ENCODE data around the gene CCDC102A.
"Not testable (repeated sequence)": the region's sequence is repeated elsewhere in the genome, so short reads cannot be mapped to it uniquely, and the experiment has no call there.

The CCDC102A gene

DNA sequence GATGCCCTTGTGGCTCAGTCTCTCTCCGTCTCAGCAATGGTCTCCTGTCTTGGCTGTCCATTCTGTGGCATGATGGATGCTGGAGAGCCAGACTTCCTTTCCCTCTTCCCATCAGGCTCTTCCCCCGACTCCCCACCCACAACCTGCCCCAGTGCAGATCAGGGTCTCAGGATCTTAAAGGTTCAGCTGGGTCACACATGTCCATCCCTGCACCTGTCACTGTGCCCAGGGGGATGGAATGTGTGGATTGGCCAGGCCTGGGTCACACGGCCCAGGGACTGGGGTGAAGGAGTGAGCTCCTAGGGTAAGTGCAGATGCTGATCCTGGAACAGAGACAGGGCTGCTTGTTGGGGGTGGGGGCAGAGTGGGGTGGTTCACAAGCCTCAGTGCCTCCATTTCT is 29.1 kb upstream of the CCDC102A start:
- DNase-seq (ENCODE audit: low spot score), result no peak

DNA sequence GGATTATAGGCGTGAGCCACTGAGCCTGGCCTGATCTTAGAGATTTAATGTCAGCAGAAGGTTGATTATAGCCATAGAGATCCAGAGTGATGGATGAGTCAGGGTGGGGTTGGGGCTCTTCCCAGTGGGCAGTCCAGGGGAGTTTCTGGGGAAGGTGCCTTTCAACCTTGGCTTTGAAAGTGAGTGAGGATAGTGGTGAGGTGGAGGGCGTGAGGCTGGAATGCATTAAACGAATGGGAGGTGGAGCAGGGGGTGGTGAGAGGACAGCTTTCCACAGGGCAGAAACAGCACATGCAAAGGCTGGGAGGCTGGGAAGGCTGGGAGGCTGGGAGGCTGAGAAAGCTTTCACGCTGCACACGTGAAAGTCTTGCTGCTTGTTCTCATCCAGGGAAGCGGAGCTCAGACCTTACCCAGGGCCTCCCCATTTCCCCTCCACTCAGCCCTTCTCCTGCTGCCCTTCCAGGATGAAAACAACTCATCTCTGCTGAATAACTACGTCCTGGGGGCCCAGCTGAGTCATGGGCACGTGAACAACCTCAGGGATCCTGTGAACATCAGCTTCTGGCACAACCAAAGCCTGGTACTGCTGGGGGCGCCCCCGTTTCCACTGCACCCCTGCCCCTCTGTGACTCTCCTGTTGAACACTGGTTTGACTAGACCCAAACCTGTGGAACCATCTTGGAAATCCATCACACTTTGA is 28.4 kb upstream of the CCDC102A start:
- DNase-seq (ENCODE audit: low spot score), result no peak

DNA sequence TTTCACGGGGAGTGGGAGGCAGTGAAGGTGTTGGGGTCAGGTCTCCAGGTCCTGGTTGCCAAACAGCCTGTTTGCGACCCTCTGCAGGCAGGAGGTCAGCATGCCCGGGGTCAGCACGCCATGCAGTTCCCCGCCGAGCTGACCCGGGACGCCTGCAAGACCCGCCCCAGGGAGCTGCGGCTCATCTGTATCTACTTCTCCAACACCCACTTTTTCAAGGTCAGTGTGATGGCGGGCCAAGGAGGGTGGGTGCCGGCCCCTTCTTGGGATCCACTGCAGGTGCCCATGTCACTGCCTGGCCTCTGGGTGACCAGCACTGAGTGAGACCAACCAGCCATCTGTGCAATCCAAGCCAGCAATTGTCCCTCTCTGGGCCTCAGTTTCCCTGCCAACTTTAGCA is 27.4 kb upstream of the CCDC102A start:
- DNase-seq (ENCODE audit: low spot score), result no peak

DNA sequence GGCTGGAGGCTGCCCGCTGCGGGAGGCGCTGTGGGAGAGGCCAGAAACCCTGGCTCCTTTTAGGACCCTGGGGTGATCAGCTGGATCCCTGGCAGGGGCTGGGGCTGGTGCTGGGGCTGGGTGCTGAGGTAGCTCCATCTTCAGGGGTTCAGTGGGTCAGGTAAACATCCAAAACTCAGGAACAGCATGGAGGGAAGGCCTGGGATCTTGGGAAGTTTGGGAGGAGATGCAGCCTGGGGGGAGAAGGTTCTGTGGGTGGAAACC is 27.0 kb upstream of the CCDC102A start:
- DNase-seq (ENCODE audit: low spot score), result no peak

DNA sequence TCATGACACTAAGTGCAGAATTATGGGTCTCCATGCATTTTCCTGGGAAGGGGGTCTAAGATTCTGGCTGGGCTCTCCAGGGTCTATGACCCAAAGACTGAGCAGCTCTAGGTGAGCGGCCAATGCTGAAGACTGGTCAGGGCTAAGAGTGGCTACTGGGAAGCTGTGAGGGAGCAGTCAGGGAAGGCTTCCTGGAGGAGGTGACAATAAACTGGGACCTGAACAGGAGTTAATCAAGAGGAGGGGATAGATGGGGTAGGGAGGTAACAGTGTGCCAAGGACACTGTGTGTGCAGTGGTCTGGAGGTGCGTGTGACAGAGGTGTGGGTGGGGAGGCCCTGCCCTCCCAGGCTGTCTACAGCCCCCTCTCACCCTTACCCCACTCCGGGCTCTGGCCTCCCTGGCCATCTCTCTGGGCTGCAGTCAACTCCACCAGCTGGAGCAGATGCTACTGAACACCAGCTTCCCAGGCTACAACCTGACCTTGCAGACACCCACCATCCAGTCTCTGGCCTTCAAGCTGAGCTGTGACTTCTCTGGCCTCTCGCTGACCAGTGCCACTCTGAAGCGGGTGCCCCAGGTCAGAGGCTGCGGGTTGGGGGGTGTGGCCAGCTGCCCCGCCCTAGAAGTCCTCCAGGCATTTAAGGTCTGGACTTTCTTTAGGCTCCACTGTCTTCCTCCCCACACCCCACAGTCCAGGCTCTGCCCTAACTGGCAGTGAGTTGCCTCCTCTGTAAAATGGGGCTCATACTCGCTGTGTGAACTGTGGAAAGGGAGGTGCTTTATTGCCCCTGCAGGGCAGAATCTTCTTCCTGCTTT is 26.5 kb upstream of the CCDC102A start:
- DNase-seq (ENCODE audit: low spot score), result no peak

DNA sequence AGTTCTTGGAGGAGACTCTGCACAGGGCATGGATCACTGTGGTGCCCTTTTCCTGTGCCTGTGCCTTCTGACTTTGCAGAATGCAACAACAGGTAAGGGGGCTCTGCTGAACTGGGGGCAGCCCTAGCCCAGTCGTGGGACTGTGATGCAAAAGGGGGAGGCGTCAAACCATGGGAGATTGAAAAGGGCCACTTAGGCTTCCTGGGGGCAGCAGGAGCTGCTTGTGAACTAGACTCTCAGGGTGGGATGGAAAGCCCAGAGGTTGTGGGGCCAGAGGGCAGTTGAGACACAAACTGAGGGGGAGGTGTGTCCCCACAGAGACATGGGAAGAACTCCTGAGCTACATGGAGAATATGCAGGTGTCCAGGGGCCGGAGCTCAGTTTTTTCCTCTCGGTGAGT is 25.7 kb upstream of the CCDC102A start:
- DNase-seq (ENCODE audit: low spot score), result no peak

DNA sequence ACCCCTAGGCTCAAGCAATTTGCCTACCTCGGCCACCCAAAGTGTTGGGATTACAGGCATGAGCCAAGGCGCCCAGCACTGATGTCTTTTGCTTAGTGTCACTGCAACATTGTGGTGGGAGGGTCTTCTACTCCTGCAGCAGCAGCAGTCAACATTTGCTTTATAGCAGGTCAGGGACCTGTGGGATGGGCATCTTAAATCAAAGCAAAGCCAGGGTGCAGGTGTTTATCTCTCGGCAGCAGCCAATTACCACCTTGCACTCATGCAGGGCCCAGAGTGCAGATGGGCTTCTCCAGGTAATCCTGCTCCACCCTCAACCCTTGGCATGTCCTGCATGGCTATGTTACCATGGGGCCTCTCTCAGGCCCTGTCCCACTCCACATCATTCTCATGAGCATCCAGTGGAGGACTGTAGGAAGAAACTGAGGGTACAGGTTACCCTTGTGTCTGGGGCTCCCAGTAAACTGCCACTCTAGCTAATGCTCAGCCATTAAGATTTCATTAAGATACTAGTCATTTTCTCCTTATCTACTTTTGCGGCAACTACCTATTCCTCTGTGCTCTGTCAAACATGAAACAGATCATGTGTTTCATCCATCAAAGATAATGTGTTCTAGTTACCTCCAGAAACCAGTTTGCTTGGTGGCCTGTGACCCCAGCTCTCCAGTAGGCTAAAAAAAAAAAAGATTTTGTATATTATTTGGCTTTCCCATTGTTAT is 22.9 kb upstream of the CCDC102A start:
- no peak for DNase-seq (ENCODE audit: low spot score)

DNA sequence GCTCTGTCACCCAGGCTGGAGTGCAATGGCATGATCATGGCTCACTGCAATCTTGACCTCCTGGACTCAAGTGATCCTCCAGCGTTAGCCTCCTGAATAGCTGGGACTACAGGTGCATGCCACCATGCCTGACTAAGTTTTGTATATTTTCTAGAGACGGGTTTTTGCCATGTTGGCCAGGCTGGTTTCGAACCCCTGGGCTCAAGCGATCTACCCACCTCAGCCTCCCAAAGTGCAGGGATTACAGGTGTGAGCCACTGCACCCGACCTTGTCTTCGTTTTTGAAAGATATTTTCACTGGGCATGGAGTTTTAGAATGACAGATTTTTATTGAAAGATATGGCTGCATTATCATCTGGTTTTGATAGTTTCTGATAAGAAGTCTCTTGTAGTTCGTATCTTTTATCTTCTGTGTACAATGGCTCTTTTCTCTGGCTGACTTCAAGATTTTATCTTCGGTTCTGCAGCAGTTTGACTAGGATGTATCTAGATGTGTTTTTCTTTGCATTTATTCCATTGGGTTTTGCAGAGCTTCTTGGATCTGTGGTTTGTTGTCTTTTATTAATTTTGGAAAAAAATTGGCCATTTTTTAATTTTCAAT is 20.7 kb upstream of the CCDC102A start:
- DNase-seq (ENCODE audit: low spot score), result no peak

DNA sequence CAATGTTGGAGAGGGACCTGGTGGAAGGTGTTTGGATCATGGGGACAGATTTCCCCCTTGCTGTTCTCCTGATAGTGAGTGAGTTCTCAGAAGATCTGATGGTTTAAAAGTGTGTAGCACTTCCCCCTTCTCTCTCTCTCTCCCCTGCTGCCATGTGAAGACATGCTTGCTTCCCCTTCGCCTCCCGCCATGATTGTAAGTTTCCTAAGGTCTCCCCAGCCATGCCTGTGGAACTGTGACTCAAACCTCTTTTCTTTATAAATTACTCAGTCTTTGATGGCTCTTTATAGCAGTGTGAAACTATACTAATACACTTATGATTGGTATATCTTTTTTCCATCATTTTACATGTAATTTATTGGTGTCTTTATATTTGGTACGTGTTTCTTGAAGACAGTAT is 19.5 kb upstream of the CCDC102A start:
- DNase-seq (ENCODE audit: low spot score), result no peak

DNA sequence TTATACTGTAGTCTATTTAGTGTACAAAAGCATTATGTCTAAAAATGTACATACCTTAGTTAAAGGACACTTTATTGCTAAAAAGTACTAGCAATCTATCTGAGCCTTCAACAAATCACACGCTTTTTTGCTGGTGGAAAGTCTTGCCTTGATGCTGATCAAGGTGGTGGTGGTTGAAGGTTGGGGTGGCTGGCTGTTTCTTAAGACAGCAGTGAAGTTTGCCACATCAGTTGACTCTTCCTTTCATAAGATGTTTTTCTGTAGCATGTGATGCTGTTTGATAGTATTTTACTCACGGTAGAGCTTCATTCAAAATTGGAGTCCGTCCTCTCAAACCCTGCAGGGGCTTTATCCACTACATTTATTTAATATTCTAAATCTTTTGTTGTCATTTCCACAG is 14.7 kb upstream of the CCDC102A start:
- no peak for DNase-seq (ENCODE audit: low spot score)

DNA sequence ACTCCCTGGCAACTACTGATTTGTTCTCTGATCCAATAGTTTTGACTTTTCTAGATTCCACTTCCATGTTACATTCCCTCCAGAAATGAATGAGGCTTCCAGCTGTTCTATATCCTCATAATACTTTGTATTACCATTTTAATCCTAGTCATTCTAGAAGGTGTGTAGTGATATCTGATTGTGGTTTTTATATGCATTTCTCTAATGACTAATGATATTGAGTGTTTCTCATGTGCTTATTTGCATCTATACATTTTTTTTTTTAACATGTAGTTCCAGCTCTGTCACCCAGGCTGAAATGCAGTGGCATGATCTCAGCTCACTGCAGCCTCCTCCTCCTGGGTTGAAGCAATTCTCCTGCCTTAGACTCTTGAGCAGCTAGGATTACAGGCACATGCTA is 13.4 kb upstream of the CCDC102A start:
- no peak for DNase-seq (ENCODE audit: low spot score)

DNA sequence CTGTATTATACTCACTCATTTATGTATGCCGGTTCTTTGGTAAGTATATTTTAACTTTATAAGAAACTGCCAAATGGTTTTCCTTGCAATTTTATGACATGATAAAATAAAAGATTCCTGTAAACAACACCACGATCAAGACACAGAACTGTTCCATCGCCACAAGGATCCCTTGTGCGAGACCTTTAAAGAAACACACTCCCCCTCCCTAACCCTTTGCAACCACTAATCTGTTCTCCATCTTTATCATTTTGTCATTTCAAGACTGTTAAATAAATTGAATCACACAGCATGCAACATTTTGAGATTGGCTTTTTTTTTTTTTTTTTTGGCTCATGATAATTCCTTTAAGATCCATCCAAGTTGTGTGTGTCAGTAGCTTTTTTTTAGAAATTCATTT is 12.0 kb upstream of the CCDC102A start:
- no peak for DNase-seq (ENCODE audit: low spot score)

DNA sequence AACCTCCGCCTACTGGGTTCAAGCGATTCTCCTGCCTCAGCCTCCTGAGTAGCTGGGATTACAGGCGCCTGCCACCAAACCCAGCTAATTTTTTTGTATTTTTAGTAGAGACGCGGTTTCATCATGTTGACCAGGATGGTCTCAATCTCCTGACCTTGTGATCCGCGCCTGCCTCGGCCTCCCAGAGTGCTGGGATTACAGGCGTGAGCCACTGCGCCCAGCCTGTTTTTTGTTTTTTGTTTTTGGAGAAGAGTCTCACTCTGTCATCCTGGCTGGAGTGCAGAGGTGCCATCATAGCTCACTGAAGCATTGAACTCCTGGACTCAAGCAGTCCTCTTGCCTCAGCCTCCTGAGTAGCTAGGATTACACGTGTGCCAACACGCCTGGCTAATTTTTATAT is 11.2 kb upstream of the CCDC102A start:
- not testable (repeated sequence) for DNase-seq (ENCODE audit: low spot score)

DNA sequence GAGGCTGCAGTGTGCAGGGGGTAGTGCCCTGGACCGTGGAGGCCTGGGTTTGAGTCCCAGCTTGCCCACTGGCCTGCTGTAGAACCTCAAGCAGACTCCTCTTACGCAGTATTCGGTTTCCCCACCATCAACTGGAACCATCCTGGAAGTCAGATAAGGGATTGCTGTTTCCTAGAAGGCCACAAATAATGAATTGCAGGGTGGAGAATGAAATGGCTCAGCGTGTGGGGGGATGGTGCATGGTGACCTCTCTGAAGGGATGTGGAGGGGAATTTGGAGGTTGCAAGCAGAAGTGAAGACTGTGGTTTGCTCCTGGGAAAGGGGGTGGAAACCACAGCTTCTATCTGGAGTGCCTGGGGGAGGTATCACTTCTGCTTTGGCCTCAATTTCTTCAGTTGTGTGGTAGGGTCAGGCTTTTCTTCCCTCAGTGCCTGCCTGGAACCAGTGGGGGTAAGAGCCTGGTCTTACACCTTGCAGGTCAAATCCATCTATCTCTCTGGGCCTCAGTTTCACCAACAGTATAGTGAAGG is 7.8 kb upstream of the CCDC102A start:
- no peak for DNase-seq (ENCODE audit: low spot score)

DNA sequence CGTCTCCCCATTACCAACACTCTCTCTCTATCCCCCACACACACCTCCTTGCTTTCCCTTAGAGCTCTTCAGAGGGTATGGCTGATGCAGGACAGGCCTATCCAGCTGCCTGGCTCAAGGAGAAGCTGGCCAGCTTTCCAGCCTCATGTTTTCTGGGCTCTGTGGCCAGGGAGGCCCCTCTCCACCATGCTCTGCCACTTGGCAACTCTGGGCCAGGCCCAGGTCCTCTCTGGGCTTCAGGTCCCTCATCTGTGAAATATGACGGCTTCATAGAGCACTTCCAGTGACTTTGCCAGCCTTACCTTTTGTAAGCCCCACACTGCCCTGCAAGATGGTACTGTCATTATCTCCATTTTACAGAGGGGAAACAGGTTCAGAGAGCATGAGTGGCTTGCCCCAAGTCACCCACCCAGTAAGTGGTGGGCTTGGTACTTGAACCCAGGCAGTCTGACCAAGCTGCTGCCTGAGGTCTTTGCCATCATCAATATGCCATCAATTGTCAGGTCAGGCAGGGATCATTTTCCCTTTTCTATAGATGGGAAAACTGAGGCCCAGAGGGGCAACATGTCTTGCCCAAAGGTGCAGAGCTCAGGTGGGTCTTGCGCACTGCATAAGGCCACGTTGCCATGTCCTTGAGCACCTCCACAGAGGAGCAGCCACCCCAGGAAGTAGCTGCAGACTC is 5.5 kb upstream of the CCDC102A start:
- DNase-seq (ENCODE audit: low spot score), result no peak

DNA sequence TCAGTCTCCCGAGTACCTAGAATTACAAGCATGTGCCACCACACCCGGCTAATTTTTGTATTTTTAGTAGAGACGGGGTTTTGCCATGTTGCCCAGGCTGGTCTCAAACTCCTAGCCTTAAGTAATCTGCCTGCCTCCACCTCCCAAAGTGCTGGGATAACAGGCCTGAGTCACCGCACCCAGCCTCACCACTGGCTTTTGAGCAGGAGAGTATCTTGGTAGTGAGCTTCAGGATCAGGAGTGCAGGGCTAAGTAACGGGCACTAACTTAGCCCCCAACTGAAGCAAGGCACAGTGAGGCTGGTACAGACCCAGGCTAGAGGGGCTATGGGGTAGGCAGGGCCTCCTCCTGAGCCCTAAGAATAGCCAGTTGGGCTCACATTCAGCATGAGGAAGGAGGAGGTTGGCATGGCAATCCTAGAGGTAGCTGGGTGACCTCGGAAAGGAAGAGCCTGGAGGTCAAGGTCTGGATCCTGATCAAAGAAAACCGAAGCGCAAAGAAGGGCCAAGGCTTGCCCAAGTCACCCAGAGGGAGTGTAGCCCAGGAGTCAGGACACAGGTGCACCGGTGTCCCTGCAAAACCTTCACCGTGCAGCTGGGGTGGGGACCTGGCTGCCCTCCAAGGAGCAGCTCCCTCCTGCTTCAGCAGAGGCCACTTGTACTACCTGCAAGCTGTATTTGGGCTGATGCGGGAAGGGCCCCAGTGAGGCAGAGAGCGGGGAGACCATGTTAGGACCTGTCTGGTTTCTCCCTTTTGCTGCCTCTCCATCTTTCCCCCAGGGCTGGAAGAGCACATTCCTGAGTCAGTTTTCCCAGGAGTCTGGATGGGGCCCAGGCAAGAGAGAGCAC is 4.8 kb upstream of the CCDC102A start:
- DNase-seq (ENCODE audit: low spot score), result no peak

DNA sequence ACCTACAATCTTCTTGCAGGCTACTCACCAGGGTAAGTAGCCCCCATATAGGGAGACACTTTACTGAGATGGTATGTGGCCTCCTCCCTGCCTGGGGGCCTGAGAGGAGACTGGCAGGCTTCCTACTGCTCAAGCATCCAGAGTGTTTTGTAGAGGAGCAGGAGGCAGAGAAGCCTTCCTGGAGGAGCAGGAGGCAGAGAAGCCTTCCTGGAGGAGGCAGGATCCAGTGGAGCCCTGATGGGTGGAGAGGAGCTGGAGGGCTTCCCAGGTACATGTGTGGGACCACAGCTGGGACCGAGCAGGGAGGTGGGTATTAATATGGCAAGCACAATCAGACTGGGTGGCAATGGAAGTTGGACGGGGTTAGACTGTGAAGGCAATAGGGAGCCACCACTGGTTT is 4.0 kb upstream of the CCDC102A start:
- DNase-seq (ENCODE audit: low spot score), result no peak

DNA sequence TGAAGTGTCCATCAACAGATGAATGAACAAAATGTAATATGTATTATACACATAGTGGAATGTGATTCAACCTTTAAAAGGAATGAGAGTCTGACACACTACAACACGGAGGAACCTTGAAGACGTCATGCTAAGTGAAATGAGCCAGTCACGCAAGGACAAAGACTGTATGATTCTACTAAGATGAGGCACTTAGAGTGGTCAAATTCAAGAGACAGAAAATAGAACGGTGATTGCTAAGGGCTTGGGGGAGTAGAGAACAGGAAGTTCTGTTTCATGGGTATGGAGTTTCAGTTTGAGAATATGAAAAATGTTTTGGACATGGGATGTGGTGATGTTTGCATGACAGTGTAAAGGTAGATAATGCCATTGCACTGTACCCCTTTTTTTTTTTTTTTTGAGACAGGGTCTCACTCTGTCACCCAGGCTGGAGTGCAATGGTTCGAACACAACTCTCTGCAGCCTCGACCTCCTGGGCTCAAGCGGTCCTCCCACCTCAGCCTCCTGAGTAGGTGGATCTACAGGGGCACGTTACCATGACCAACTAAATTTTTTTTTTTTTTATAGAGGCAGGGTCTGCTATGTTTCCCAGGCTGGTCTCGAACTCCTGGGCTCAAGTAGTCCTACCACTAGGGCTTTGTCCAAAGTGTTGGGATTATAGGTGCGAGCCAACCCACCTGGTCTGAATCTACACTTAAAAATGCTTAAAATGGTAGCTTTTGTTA is 2.9 kb upstream of the CCDC102A start:
- no peak for DNase-seq (ENCODE audit: low spot score)

DNA sequence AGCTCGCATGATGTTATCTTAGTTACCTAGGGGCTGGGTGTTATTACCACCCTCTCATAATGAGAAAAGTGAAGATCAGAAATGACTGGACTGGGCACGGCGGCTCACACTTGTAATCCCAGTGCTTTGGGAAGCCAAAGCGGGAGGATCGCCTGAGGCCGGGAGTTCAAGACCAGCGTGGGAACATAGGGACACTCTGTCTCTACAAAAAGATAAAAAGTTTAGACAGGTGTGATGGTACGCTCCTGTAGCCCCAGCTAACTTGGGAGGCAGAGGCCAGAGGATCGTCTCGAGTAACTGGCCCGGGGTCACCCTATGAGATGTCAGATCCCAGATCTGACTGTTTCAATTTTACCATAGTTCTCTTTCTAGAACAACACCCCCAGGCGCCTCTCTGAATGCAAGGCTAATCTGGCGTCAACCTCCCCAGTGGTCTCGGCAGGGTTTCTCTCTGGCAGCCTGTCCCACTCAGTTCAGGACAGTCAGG is 1.9 kb upstream of the CCDC102A start:
- DNase-seq (ENCODE audit: low spot score), result no peak

DNA sequence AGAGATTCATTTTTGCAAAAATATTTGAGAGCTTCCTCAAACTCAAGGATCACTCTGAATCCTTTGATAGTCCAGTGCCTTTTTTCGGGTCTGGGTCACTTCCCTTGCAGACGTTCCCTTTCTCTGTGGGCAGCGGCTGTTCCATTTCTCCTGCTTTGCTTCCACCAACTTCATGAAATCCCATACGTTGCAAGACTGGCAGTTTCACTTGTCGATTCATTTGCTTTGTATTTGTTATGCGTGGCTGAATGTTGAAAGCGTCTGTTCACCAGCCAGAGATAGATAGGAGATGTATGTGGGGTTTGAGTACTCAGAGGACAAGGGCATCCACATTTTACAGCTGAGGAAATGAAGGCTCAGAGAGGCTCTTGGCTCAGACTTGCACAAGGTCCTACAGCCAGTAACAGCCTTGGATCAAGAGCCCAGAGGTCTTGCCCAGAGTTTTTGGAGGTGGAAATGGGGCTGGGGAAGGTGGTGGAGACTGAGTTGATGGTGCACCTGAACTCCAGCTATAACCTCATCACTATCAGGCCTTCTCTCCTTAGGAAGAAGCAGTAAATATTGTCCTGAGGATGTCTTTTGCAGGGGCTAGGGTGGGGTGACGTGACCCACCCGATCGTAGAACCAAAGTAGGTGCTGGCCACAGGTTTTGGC is 1.3 kb upstream of the CCDC102A start:
- no peak for DNase-seq (ENCODE audit: low spot score)
